Heart left ventricle (tissue), 16 donors: ENCODE data around the gene CPT1B. TPM values are rescaled to one million over a fixed set of nuclear protein-coding genes. Genes with fewer than 3 reads are reported as not detected.

ENCODE experiments used
- ATAC-seq, 4 donors: fragments of 200-7000 bp; cut with Tn5 transposase; one replicate each; pipeline ENCODE4 v1.9.1; 2020 to 2022; ENCODE audit warnings: moderate library complexity in 4 of 4, mild to moderate bottlenecking in 3 of 4, moderate number of reproducible peaks in 1 of 4
- DNase-seq, 5 donors: peaks; one replicate each; pipeline ENCODE4 v3.0.0-alpha.2; 2020
- H3K27ac ChIP-seq, 12 donors: fragments of 200-600 bp; sonication (generic) in 4 of 12; one replicate each; pipeline versions ENCODE4 v1.5.0 to v1.8.0; 2016 to 2022; ENCODE audit warnings: mild to moderate bottlenecking in 2 of 12
- H3K27me3 ChIP-seq, 9 donors: fragments of 200-600 bp; sonication (generic) in 2 of 9; one replicate each; pipeline versions ENCODE4 v1.5.1 to v1.8.0; 2016 to 2022; ENCODE audit warnings: mild to moderate bottlenecking in 3 of 9
- H3K36me3 ChIP-seq, 9 donors: fragments of 200-600 bp; sonication (generic) in 2 of 9; one replicate each; pipeline versions ENCODE4 v1.5.0 to v1.8.0; 2018 to 2022; ENCODE audit warnings: mild to moderate bottlenecking in 2 of 9
- H3K4me1 ChIP-seq, 12 donors: fragments of 200-600 bp; sonication (generic) in 4 of 12; one replicate each; pipeline versions ENCODE4 v1.5.0 to v1.8.0; 2016 to 2022; ENCODE audit warnings: mild to moderate bottlenecking in 3 of 12
- H3K4me3 ChIP-seq, 12 donors: fragments of 200-600 bp; sonication (generic) in 4 of 12; one replicate each; pipeline versions ENCODE4 v1.5.0 to v1.8.0; 2017 to 2022; ENCODE audit warnings: mild to moderate bottlenecking in 9 of 12, moderate library complexity in 4 of 12
- H3K9me3 ChIP-seq, 12 donors: fragments of 200-600 bp; sonication (generic) in 4 of 12; one replicate each; pipeline versions ENCODE4 v1.5.0 to v1.8.0; 2016 to 2022; ENCODE audit warnings: mild to moderate bottlenecking in 1 of 12
- POLR2A ChIP-seq, 2 donors: fragments of 450-650 bp; IDR thresholded peaks; one replicate each; pipeline ENCODE4 v1.6.1; 2017; ENCODE audit warnings: antibody characterized with exemption in 2 of 2, mild to moderate bottlenecking in 2 of 2, moderate library complexity in 2 of 2
- WGBS, 4 donors: extraction: QIAGEN DNeasy Blood & Tissue Kit in 2 of 4; methylation state at CpG; one replicate each; pipeline versions ENCODE4 v1.1.5 to v1.1.7; 2013 to 2018; 5-methylcytosine and 5-hydroxymethylcytosine counted together
- intact Hi-C, 10 donors: fragments of 100-400 bp; cut with DNase I; formaldehyde crosslinking; loops; one replicate each; pipeline versions ENCODE4 v1.11.1 to v1.14.2; 2022
- polyA plus RNA-seq, 2 donors: library from polyadenylated mRNA; stranded (reverse); fragments of 200-250 nt; gene quantifications; one replicate each; pipeline ENCODE4 v1.2.3, GENCODE V29; 2013
- total RNA-seq, 9 donors: library from RNA; depleted of rRNA in 2 of 9; stranded (reverse); fragments of >200 nt in 2 of 9; fragmentation: NEBNext Ultra II Directional in 3 of 9; extraction: Animal tissue kit (Norgen Biotek cat#: 25700) in 3 of 9; gene quantifications; one replicate each; pipeline versions ENCODE4 v1.1.0 to v1.2.4, GENCODE V29; 2016 to 2023
- TF ChIP-seq, protein P1 (sequence below), 12 donors: fragments of 200-600 bp; sonication (generic) in 4 of 12; IDR thresholded peaks; one replicate each; pipeline versions ENCODE4 v1.5.0 to v1.8.0; 2018 to 2022; ENCODE audit warnings: antibody characterized with exemption in 12 of 12, mild to moderate bottlenecking in 5 of 12
- donor health status: ischemic (EF 13 %, LVEDD 7.1; RV severe dilation, severe dysfunction).
- donor health status: healthy with polysubstance abuse.
- donor health status: DM: no; HTN: yes; CAD: no.
- donor health status: DM: no; HTN: no; CAD: no.
- donor health status: ischemic (EF 25% LVEDD 6.9; RV normal size, moderate dysfunction).
- donor health status: ischemic (EF 25% LVEDD 5.7; RV mildly dilated, moderate dysfunction).
- donor health status: healthy.
- donor health status: DM: yes; HTN: yes; CAD: no.
- donor health status: ischemic (EF 35%, LVEDD 5.7; RV mildly dilated, moderate dysfunction).
- donor health status: nonischemic (EF 11% LVEDD 7.7; RV severe dilation, severe dysfunction).
- donor health status: DM: yes; HTN: yes; CAD: no.
- donor health status: PGD.
- donor health status: ischemic (EF 29% LVEDD 5.4; RV normal size, mild dysfunction).
- donor health status: nonischemic (EF 23%, LVEDD 6.1; RV moderate dilation, normal function).

CPT1B gene
- total and polyA plus RNA-seq, 11 donors = 51.4 to 467 (median 303) TPM

DNA sequence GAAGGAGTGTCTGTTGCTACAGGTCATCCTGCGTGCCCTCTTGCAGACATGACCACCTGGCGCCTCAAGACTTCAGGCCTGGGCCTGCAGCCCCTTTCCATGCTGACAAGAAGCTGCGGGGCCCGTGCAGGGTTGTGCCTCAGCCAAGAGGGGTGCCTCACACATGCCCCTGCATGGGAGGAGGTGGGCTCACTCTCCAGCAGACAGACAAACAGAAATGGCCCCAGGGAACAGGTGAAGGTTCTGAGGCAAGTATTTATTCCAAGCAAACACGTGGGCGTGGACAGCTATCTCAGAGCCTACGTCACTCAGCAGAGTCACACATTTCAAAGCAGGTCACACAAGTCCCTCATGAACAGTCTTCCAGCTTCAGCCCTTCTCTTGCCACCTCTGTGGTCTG, 9.6 kb downstream of the CPT1B start:
- Histone ChIP-seq H3K36me3 (peaks cover 0 to 65% (median 59%) of the 10 kb centered on the region in 9 donors), H3K4me1 (peaks cover 0 to 26% (median 1%) of the 10 kb centered on the region in 12 donors), H3K9me3 (no peaks in the 10 kb centered on the region), H3K27me3 (no peaks in the 10 kb centered on the region), H3K27ac (no peak overlapping the region), H3K4me3 (no peak overlapping the region)
- WGBS, 4 donors = 67 to 81% (median 79%) methylated on average over 6 to 7 of the region's 7 CpGs
- DNase-seq (no peak), ATAC-seq (peak in 2 of 4 donors; percentile 18 to 29)
- TF ChIP-seq, protein P1, sequence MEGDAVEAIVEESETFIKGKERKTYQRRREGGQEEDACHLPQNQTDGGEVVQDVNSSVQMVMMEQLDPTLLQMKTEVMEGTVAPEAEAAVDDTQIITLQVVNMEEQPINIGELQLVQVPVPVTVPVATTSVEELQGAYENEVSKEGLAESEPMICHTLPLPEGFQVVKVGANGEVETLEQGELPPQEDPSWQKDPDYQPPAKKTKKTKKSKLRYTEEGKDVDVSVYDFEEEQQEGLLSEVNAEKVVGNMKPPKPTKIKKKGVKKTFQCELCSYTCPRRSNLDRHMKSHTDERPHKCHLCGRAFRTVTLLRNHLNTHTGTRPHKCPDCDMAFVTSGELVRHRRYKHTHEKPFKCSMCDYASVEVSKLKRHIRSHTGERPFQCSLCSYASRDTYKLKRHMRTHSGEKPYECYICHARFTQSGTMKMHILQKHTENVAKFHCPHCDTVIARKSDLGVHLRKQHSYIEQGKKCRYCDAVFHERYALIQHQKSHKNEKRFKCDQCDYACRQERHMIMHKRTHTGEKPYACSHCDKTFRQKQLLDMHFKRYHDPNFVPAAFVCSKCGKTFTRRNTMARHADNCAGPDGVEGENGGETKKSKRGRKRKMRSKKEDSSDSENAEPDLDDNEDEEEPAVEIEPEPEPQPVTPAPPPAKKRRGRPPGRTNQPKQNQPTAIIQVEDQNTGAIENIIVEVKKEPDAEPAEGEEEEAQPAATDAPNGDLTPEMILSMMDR (IDR thresholded peaks at IDR 0.05) = no peak
- no peak for TF ChIP-seq POLR2A (IDR thresholded peaks at IDR 0.05)
- intact Hi-C loops = no loop called here

DNA sequence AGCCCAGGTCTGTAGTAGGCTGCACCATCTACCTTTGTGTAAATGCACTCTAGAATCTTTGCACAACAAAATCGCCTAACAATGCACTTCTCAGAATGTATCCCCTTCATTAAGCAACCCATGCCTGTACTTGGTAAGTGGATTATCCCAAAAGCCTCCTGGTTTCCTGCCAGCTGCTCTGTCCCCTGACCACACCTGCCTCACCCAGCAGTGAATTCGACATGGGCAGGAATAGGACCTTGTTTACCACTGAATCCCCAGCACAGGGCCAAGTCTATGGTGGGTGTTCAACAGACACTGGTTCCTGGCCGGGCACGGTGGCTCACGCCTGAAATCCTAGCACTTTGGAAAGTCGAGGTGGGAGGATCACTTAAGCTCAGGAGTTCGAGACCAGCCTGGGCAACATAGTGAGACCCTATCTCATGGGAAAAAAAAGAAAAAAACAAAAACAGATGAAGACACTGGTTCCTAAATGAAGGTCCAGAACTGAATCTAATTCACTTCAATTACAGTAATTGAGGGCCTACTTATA, 10.4 kb downstream of the CPT1B start:
- H3K36me3 ChIP-seq = peaks cover 0 to 57% (median 51%) of the 10 kb centered on the region in 9 donors
- ATAC-seq (no peak), DNase-seq (no peak)
- WGBS, 4 donors = 88 to 94% (median 93%) methylated on average over 7 of the region's 7 CpGs
- H3K27me3 ChIP-seq = no peaks in the 10 kb centered on the region
- H3K9me3 ChIP-seq = no peaks in the 10 kb centered on the region
- intact Hi-C loops = no loop called here
- H3K4me3 ChIP-seq = no peak overlapping the region
- no peak for TF ChIP-seq POLR2A (IDR thresholded peaks at IDR 0.05)
- TF ChIP-seq, protein P1 (IDR thresholded peaks at IDR 0.05) = no peak
- H3K27ac ChIP-seq = no peak overlapping the region
- peaks cover 0 to 29% (median 7%) of the 10 kb centered on the region in 12 donors for H3K4me1 ChIP-seq

DNA sequence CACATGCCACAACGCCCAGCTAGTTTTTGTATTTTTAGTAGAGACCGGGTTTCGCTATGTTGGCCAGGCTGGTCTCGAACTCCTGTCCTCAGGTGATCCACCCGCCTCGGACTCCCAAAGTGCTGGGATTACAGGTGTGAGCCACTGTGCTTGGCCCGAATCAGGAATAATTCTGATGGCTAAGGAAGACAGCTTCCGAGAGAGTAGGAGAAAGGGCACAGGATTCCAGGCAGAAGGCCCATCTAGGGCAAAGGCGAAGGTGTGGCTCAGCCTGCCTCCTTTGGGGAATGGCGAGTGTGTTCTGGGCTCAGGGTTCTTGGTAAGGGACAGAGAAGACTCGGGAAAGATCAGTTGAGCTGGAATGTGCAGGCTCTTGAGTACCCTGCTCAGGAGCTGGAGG, 13.9 kb downstream of the CPT1B start:
- TF ChIP-seq, protein P1 (IDR thresholded peaks at IDR 0.05) = no peak
- no peak for TF ChIP-seq POLR2A (IDR thresholded peaks at IDR 0.05)
- 85 to 92% (median 87%) methylated on average over 11 of the region's 11 CpGs for WGBS, 4 donors
- intact Hi-C loops = loop anchor here in 2 of 10 donors (5.0 kb wide), 2 partner anchors 37 to 57 kb away; partner anchors contain the start of genes LMF2 (in 1 of the 2), NCAPH2 (in 1 of the 2) and SCO2 (in 1 of the 2)
- H3K27me3 ChIP-seq = no peaks in the 10 kb centered on the region
- no peaks in the 10 kb centered on the region for H3K9me3 ChIP-seq
- peak overlapping the region in 2 of 12 donors; percentile 62 to 65 for H3K4me3 ChIP-seq
- H3K27ac ChIP-seq = peak overlapping the region in 10 of 12 donors; percentile 65 to 96 (median 86)
- peaks cover 0 to 22% (median 18%) of the 10 kb centered on the region in 9 donors for H3K36me3 ChIP-seq
- ATAC-seq (peak in 1 of 4 donors; percentile 10), DNase-seq (no peak)
- H3K4me1 ChIP-seq = peaks cover 0 to 17% (median 7%) of the 10 kb centered on the region in 12 donors

DNA sequence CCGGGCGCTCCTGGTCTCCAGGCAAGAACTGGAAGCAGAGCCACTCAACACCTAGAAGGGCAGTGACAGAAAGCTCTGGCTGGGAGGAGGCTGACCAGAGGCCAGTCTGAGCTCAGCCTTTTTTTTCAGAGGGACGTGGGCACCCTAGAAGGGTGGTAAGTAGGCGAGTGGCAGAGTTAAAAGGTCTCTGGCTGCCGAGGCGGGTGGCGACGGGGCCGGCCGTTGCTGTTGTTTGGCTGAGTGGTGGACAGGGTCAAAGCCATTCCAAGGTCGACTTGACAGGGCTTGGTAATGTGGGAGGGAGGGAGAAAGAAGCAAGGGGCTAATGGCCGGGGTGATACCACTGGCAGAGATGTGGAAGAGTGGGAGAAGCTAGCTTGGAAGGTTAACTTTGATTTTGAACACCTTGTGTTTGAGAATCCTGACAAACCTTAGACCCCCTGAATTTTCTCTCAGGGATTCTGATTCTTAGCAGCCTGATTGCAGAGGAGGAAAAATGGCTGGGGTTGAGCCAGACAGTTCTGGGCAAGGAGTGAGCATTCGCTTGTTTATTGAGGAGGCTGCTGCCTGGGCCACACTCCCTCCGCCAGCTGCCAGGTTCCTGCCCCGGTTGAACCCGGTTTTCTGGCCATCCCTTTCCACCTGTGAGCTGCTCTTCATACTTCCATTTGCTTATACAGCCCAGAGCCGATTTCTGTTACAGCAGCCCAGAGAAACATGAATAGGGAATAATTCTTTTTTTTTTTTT, 14.6 kb downstream of the CPT1B start:
- TF ChIP-seq POLR2A (IDR thresholded peaks at IDR 0.05) = no peak
- TF ChIP-seq, protein P1 (IDR thresholded peaks at IDR 0.05) = no peak
- 25 to 33% (median 27%) methylated on average over 17 of the region's 17 CpGs for WGBS, 4 donors
- Histone ChIP-seq H3K27me3 (no peaks in the 10 kb centered on the region), H3K4me1 (peaks cover 0 to 17% (median 7%) of the 10 kb centered on the region in 12 donors), H3K27ac (peak overlapping the region; percentile 65 to 96 (median 86)), H3K9me3 (no peaks in the 10 kb centered on the region), H3K4me3 (peak overlapping the region; percentile 30 to 97 (median 64)), H3K36me3 (peaks cover 0 to 15% (median 11%) of the 10 kb centered on the region in 9 donors)
- ATAC-seq (peak; percentile 35 to 50 (median 42)), DNase-seq (no peak)
- intact Hi-C loops = loop anchor here in 2 of 10 donors (1.0 to 5.0 kb wide), 4 partner anchors 19 to 56 kb away; partner anchors contain the start of genes CHKB (in 1 of the 2), LMF2 (in 1 of the 2), NCAPH2 (in 1 of the 2) and SCO2 (in 1 of the 2)
